Aorta (tissue), 5 donors: ENCODE data around the gene RASSF5. TPM values are rescaled to one million over a fixed set of nuclear protein-coding genes. Genes with fewer than 3 reads are reported as not detected.

ENCODE experiments used
- ATAC-seq: fragments of 200-7000 bp; cut with Tn5 transposase; one replicate; pipeline ENCODE4 v1.9.1; 2022; ENCODE audit warnings: moderate library complexity; ENCODE audit not compliant: low FRiP score
- DNase-seq, 2 donors: peaks; one replicate each; pipeline ENCODE4 v3.0.0-alpha.2; 2020
- H3K27ac ChIP-seq, 2 donors: one replicate each; pipeline ENCODE4 v1.5.1; 2013; ENCODE audit warnings: low read length in 2 of 2, mild to moderate bottlenecking in 2 of 2, moderate library complexity in 2 of 2, control low read depth in 1 of 2, inconsistent platforms in 1 of 2, low read depth in 1 of 2
- H3K27me3 ChIP-seq, 2 donors: one replicate each; pipeline ENCODE4 v1.6.1; 2013; ENCODE audit warnings: control low read depth in 1 of 2, low read length in 1 of 2, mild to moderate bottlenecking in 1 of 2, moderate library complexity in 1 of 2; ENCODE audit not compliant: insufficient read depth in 2 of 2, control insufficient read depth in 1 of 2
- H3K36me3 ChIP-seq, 2 donors: one replicate each; pipeline ENCODE4 v1.6.1; 2013; ENCODE audit warnings: control low read depth in 1 of 2, low read length in 1 of 2, mild to moderate bottlenecking in 1 of 2; ENCODE audit not compliant: insufficient read depth in 2 of 2, control insufficient read depth in 1 of 2
- H3K4me1 ChIP-seq, 2 donors: one replicate each; pipeline ENCODE4 v1.6.1; 2013; ENCODE audit warnings: low read length in 2 of 2, control low read depth in 1 of 2, mild to moderate bottlenecking in 1 of 2, moderate library complexity in 1 of 2; ENCODE audit not compliant: insufficient read depth in 2 of 2, control insufficient read depth in 1 of 2
- H3K4me3 ChIP-seq, 2 donors: one replicate each; pipeline ENCODE4 v1.5.1; 2013; ENCODE audit warnings: low read length in 2 of 2, control low read depth in 1 of 2, mild to moderate bottlenecking in 1 of 2
- H3K9me3 ChIP-seq: one replicate; pipeline ENCODE4 v1.6.1; 2013; ENCODE audit warnings: mild to moderate bottlenecking, low read length; ENCODE audit not compliant: control insufficient read depth
- WGBS, 2 donors: extraction: QIAGEN DNeasy Blood & Tissue Kit; methylation state at CpG; one replicate each; pipeline ENCODE4 v1.1.7; 2013; 5-methylcytosine and 5-hydroxymethylcytosine counted together
- intact Hi-C, 2 donors: fragments of 100-400 bp; cut with DNase I; formaldehyde crosslinking; loops; one replicate each; pipeline versions ENCODE4 v1.14.2 to v1.15.0; 2022
- microRNA-seq, 2 donors: library from miRNA; unstranded; fragments of <30 nt; microRNA quantifications; one replicate each; pipeline ENCODE4 v1.2.0, GENCODE V29; 2020
- polyA plus RNA-seq, 2 donors: library from polyadenylated mRNA; stranded (reverse); fragments of 200-250 nt; gene quantifications; one replicate each; pipeline ENCODE4 v1.2.3, GENCODE V29; 2013
- total RNA-seq, 2 donors: library from RNA; stranded (reverse); fragmentation: NEBNext Ultra II Directional; extraction: Animal tissue kit (Norgen Biotek cat#: 25700); gene quantifications; one replicate each; pipeline ENCODE4 v1.2.1, GENCODE V29; 2021
- donor health status: healthy with polysubstance abuse.
- donor health status: Bipolar disorder and iron deficiency.
- donor health status: DM: no; HTN: no; CAD: no.
- donor health status: DM: no; HTN: no; CAD: no.
- donor health status: DM: yes; HTN: yes; CAD: no.

Gene RASSF5
- total and polyA plus RNA-seq, 4 donors, result 2.1 to 18.2 (median 9.9) TPM

- Histone ChIP-seq H3K9me3 (no peaks in the 10 kb centered on the region), H3K27ac (no peak overlapping the region), H3K27me3 (no peaks in the 10 kb centered on the region), H3K36me3 (no peaks in the 10 kb centered on the region), H3K4me1 (peaks cover 0 to 4% of the 10 kb centered on the region in 2 donors), H3K4me3 (peak overlapping the region; percentile 15 to 27)
- ATAC-seq (peak; percentile 93), DNase-seq (peak; percentile 95 to 99)
- WGBS, 2 donors, result 7 to 8% methylated on average over 26 of the region's 26 CpGs
- intact Hi-C loops, result loop anchor here (1.0 to 5.0 kb wide), 4 partner anchors 30 to 277 kb away; no protein-coding TSS in a partner anchor
These were observed 127.2 kb downstream of the RASSF5 start for GRCh38 chr1:206634365-206635079.

GRCh38 chr1:206635080-206635977 lies 128.0 kb downstream of the RASSF5 start, which contains the start of gene DYRK3:
TSS of gene DYRK3 (plus strand) at chr1:206635536. CDS start at chr1:206635704, 168 bp downstream.
- H3K27ac ChIP-seq, result peak within 1 kb of the TSS in 1 of 2 donors; percentile 15
- H3K27me3 ChIP-seq, result no peaks in the 10 kb centered on the region
- 0% methylated on average over 83 to 84 of the region's 84 CpGs for WGBS, 2 donors
- no peaks in the 10 kb centered on the region for H3K36me3 ChIP-seq
- intact Hi-C loops, result loop anchor here in 1 of 2 donors (2.0 kb wide), 1 partner anchor 29 kb away; no protein-coding TSS in a partner anchor
- DNase-seq (peak; percentile 96 to 99), ATAC-seq (peak; percentile 97)
- H3K4me3 ChIP-seq, result peak within 1 kb of the TSS; percentile 56 to 79
- peaks cover 0 to 4% of the 10 kb centered on the region in 2 donors for H3K4me1 ChIP-seq
- no peaks in the 10 kb centered on the region for H3K9me3 ChIP-seq

- Histone ChIP-seq H3K9me3 (no peaks in the 10 kb centered on the region), H3K36me3 (no peaks in the 10 kb centered on the region), H3K4me1 (peaks cover 0 to 4% of the 10 kb centered on the region in 2 donors), H3K4me3 (peak overlapping the region; percentile 56 to 79), H3K27ac (peak overlapping the region in 1 of 2 donors; percentile 9), H3K27me3 (no peaks in the 10 kb centered on the region)
- intact Hi-C loops, result loop anchor here (2.0 kb wide), 2 partner anchors 27 to 29 kb away; no protein-coding TSS in a partner anchor
- WGBS, 2 donors, result 2 to 6% methylated on average over 14 of the region's 14 CpGs
- no peak for ATAC-seq
- no peak for DNase-seq
These were observed 128.6 kb downstream of the RASSF5 start for GRCh38 chr1:206635978-206636345.

- Histone ChIP-seq H3K27ac (no peak overlapping the region), H3K27me3 (no peaks in the 10 kb centered on the region), H3K36me3 (no peaks in the 10 kb centered on the region), H3K4me3 (no peak overlapping the region), H3K9me3 (no peaks in the 10 kb centered on the region), H3K4me1 (peaks cover 0 to 4% of the 10 kb centered on the region in 2 donors)
- DNase-seq (no peak), ATAC-seq (no peak)
- WGBS, 2 donors, result 19% methylated on average over 4 of the region's 4 CpGs
- intact Hi-C loops, result loop anchor here in 1 of 2 donors (2.0 kb wide), 1 partner anchor 26 kb away; no protein-coding TSS in a partner anchor
These were observed 129.3 kb downstream of the RASSF5 start for GRCh38 chr1:206636671-206637070.

GRCh38 chr1:206637605-206638004 lies 130.3 kb downstream of the RASSF5 start:
- no peak for DNase-seq

More at GRCh38 chr1:206637605-206638004, 130.3 kb downstream of the RASSF5 start:
- Histone ChIP-seq H3K9me3 (no peaks in the 10 kb centered on the region), H3K4me3 (no peak overlapping the region), H3K27me3 (no peaks in the 10 kb centered on the region), H3K27ac (no peak overlapping the region), H3K36me3 (no peaks in the 10 kb centered on the region), H3K4me1 (peaks cover 0 to 4% of the 10 kb centered on the region in 2 donors)
- no peak for ATAC-seq
- intact Hi-C loops, result loop anchor here in 1 of 2 donors (2.0 kb wide), 1 partner anchor 25 kb away; no protein-coding TSS in a partner anchor

Small RNA genes lying within 50 kb of the gene (microRNA-seq; reads per million reads assigned to microRNA genes)
- 0 to 1.2 reads per million in 2 donors for gene MIR6769B

Other genes with a start within 250 kb of the RASSF5 start
- 10 to 100 TPM in 1 of 2 donors, 1 to 10 TPM in 1; 5.9 to 10.3 TPM for gene IKBKE, start 37.1 kb upstream of the RASSF5 start, total RNA-seq
- gene IKBKE, start 37.1 kb upstream of the RASSF5 start, polyA plus RNA-seq, result 1 to 10 TPM; 4.3 to 4.5 TPM
- 10 to 100 TPM; 29.6 to 46.5 TPM for gene EIF2D, start 104.9 kb downstream of the RASSF5 start, total RNA-seq
- 10 to 100 TPM; 26.2 to 48.3 TPM for gene EIF2D, start 104.9 kb downstream of the RASSF5 start, polyA plus RNA-seq
- 10 to 100 TPM in 1 of 2 donors, 1 to 10 TPM in 1; 8.2 to 10.7 TPM for gene DYRK3, start 128.0 kb downstream of the RASSF5 start, total RNA-seq
- 1 to 10 TPM; 2.8 to 4.2 TPM for gene DYRK3, start 128.0 kb downstream of the RASSF5 start, polyA plus RNA-seq
- 100 to 1,000 TPM in 1 of 2 donors, 10 to 100 TPM in 1; 81.3 to 117 TPM for gene MAPKAPK2, start 177.4 kb downstream of the RASSF5 start, total RNA-seq
- gene MAPKAPK2, start 177.4 kb downstream of the RASSF5 start, polyA plus RNA-seq, result 10 to 100 TPM; 40.2 to 54.1 TPM